ENCODE measurements around the gene BLOC1S3.

Gene BLOC1S3

DNA sequence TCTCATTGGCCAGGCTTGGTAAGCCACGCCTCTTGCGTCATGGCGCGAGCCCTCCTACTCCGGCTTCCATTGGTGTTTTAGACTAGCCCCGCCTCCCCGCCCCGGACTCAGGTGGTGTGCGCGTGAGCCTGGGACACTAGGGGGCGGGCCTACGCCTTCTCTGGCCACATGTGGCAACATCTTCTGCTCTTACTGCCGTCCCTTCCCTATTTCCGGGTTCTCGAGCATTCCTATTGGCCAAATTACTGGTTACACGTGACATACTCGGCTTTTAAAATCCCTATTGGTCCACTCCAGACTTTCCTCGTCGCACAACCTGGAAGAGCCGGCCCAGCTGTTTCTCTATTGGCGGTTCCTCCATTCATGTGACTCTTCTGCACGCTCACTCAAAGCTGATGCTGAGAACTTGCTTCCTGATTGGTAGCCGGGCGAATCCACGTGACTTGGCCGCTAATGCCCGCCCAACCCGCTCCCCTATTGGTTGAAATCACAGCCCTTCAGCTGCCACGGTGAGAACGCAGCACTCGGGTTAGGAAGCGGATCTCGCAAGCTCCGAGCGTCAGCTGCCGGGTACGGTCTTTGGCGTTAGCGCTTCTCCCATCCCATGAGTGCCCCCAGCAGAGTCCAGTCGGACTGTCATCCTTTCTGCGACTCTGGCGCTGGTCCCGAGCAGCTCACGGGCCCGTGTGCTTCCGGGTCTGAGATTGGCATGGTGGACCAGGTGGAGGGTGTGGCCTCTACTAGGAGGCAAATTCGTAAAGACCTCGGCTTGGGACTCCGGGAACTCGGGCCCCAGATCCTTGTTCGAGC lies at the start of gene BLOC1S3:
TSS of gene BLOC1S3 (plus strand) at position 523 of the 810 bp plus-strand sequence. CDS start 513 bp downstream, outside the sequence.
- peak; percentile 98 to 100 (median 99) for DNase-seq

GRCh38 chr19:45128806-45129205 lies 49.8 kb upstream of the BLOC1S3 start:
- DNase-seq: no peak

- no peak for DNase-seq
Observed at GRCh38 chr19:45130236-45130635, 48.3 kb upstream of the BLOC1S3 start.

- DNase-seq: no peak
Observed at GRCh38 chr19:45130888-45131615, 47.5 kb upstream of the BLOC1S3 start.

DNA sequence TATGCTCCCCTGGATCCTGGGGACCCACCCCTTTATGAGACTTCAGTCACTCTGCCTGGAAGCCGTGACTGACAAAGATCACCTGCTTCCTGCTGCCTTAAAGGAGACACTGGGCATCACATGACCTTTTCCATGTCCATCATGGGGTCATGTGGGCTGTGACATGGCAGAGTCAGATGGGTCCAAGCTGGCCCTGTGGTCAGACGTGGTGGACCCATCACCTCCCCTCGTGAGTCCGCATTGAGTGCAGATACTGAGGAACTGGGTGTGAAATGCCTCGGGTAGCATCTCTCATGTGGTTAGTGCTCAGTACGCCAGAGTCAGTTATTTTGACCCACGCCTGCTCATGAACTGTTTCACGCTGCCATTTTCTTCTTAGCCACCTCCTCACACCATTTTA lies 44.9 kb upstream of the BLOC1S3 start:
- DNase-seq: no peak

GRCh38 chr19:45135176-45135885 lies 43.3 kb upstream of the BLOC1S3 start:
- no peak for DNase-seq

- DNase-seq: no peak
Observed at GRCh38 chr19:45136507-45137178, 41.9 kb upstream of the BLOC1S3 start.

DNA sequence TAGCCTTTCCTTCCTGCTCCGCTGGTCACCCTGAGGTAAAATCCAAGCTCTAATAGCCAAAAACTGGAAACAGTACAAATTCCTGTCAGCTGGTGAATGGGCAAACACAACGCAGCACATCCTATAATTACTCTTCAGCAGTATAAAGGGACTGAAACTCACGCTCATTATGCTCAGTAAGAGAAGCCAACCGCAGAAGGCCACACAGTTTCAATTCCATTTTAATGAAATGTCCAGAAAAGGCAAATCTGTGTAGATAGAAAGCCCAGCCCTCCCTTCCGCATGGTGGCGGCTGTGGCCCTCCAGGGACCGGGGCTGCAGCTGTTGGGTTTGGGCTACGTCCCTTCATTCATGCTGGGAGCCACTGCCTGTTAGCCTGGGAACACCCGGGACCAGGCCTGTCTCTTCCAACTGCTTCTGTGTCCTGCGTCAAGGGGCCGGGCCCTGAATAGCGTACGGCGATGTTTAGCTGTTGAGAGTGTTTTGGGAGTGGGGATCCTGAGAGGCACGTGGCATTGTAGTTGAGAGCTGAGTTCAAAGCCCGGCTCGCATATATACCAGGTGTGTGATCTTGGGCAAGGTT lies 41.3 kb upstream of the BLOC1S3 start:
- no peak for DNase-seq

DNA sequence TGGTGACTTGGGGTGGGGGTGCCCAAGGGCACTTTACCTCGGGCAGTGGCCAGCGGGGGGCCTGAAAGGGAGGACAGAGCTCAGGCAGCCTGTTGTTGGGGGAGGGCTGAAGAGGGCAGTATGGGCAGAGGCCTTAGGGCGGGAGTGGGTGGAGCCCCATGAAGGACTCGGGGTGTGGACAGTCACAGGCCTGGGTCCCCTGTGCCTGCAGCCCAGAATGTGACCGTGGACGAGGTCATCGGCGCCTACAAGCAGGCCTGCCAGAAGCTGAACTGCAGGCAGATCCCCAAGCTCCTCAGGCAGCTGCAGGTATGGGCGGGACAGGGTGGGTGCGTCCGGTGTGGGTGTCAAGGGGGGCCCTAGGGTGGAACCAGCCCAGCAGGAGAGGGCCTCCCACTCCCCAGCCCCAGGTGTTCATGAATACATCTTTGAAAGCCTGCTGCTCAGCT lies 40.3 kb upstream of the BLOC1S3 start:
- no peak for DNase-seq

DNA sequence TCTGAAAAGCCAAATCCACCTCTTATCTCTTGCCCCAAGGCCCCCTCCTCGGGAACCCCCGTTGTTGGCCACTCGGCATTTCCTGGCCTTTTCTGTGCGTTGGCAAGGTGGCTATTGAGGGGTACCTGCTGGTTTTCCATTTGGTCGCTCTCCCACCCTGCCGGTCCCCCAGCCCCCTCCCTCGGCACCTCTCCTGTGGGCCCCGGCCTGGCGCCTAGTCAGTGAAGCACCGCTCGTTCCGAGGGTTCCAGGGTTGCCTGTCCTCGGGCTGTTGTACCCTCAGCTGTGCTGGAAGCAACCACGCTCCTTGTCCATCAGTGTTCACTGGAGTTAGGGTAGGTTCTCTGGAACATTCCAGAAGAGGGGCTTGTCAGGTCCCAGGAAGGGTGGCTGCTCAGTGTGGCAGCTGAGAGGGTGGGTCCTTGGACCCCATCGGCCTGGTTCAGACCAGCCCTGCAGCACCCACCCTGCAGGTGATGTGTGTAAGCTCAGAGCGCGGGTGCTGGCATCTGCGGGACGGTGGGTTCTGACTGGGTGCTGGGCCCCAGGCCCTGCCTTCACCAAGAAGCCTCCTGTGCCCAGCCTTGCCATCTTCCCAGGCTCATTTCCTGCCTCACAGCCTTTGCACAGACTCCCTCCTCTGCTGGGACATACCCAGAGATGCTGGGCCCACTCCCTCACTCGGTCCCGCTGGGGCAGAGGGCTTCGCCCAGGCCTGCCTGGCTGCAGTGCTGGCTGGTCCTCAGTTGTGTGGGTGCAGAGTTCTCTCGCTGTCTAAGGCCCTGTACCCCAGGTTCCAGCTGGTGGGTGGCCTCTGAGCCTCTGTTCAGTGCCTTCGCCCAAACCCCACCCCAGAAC lies 39.1 kb upstream of the BLOC1S3 start:
- DNase-seq: no peak

- DNase-seq: no peak
Observed at GRCh38 chr19:45140144-45140503, 38.5 kb upstream of the BLOC1S3 start.

DNA sequence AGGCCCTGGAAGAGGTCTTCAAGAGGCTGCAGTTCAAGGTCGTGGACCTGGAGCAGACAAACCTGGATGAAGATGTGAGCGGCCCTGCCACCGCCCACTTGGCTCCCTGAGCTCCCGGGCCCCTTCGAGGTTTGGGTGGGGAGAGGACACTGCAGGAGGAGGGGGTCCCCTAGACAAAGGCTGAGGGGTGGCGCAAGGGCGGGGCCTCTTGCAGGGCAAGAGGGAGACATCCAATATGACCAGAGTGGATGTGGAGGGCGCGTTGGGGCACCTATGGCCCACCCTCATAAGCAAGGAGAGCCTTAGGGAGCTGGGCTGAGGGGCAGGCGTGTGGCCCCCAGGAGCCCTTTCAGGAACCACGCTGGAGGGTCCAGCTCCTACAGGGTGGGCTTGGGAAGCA lies 38.1 kb upstream of the BLOC1S3 start:
- no peak for DNase-seq

DNA sequence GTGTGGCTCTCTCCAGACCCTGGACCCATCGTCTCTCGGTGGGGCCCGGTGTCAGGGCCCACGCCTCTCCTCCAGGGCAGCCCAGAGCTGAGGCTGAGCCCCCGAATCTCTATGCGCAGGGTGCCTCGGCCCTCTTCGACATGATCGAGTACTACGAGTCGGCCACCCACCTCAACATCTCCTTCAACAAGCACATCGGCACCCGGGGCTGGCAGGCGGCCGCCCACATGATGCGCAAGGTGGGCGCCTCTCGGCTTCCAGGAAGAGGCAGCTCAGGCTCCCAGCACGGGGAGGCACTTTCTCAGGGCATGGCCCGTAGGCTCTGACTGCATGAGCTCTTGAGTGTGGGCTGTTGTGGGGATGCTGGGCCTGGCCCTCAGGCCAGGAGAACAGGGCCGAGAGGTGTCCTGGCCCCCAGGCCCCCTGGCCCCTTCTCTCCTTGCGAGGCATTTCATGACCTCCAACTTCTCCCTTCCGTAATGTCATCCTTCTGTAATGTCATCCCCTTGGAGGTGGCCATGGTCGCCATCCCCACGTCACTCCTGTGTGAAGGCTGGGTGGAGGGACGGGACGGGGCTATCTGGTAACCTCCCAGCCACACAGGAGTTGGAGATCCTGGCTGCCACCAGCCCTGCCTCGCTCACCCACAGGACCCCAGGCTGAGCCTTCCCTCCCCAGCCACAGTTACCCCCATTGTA lies 37.2 kb upstream of the BLOC1S3 start:
- DNase-seq: no peak

- DNase-seq: no peak
Observed at GRCh38 chr19:45142016-45142725, 36.4 kb upstream of the BLOC1S3 start.

DNA sequence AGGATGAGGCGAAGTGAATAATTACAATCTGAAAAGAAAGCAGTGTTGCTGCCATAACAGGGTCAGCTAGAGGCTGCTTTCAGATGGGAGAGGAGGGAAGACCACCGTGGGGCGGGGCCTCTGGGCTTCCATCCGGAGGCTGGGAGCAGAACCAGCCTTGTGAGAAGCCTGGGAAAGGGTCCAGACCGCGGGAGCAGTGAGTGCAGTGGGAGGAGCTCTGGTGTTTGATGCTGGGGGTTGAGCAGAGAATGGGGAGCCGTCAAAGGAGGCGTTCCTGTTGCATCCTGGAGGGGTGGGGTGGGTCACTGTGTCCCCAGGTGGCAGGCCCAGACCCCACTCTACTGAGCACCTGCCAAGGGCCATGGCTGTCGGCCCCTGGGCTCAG lies 35.9 kb upstream of the BLOC1S3 start:
- DNase-seq: no peak

- DNase-seq: no peak
Observed at GRCh38 chr19:45144431-45145269, 33.9 kb upstream of the BLOC1S3 start.

DNA sequence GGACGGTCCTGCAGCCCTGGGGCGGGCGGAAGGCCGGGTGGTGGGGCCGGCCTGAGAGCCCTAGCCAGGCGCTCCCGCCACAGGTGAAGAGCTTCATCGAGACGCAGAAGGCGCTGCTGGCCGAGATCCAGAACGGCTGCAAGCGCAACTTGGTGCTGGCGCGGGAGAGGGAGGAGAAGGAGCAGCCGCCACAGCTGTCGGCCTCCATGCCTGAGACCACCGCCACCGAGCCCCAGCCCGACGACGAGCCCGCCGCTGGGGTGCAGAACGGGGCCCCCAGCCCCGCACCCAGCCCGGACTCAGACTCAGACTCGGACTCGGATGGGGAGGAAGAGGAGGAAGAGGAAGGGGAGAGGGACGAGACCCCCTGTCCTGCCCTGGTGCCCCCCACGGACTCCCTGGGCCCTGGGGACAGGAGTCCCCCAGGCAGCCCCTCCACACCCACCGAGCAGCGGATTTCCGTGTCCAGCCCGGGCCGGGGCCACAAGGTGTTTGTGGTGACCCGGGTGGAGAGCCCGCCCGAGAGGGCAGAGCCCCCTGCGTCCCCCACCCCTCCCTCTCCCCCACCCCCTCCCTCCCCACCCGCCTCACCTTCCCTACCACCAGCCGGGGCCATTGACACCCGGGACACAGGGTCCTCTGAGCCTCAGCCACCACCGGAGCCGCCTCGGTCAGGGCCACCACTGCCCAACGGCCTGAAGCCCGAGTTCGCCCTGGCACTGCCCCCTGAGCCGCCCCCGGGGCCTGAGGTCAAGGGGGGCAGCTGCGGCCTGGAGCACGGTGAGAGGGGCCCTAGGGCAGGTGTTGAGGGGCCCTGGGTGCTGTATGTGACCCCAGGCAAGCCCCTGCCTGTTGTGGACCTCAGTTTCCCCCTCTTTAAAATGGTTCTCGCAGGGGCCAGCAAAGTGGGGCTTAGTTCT lies 33.1 kb upstream of the BLOC1S3 start:
- no peak for DNase-seq

DNA sequence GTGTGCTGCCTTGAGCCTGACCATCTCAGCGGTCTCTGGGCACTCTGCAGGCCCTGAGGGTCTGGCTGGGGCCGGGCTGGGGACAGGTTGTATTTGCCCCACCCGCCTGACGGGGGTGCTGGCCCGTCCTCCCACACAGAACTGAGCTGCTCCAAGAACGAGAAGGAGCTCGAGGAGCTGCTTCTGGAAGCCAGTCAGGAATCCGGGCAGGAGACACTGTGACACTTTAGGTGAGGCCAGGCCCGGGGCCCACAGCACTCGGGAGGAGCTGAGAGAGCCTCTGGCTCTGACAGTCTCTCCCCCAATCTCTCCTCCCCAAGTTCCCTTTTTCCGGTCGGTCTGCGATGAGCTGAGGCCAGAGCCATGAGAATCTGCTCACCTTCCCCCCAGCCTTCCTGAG lies 32.3 kb upstream of the BLOC1S3 start:
- DNase-seq: no peak
